ENCODE results near the gene CTCFL. TPM values are rescaled to one million over a fixed set of nuclear protein-coding genes. Genes with fewer than 3 reads are reported as not detected.
"Not testable (repeated sequence)": the region's sequence is repeated elsewhere in the genome, so short reads cannot be mapped to it uniquely, and the experiment has no call there.

Gene CTCFL
- total RNA-seq, 1 donor from 2014 or later: not detected

GRCh38 chr20:57536771-57537724 lies 12.1 kb upstream of the CTCFL start:
- DNase-seq (ENCODE audit: low read depth, low spot score): no peak

GRCh38 chr20:57536120-57536708 lies 11.3 kb upstream of the CTCFL start:
- DNase-seq (ENCODE audit: low read depth, low spot score): no peak

- DNase-seq (ENCODE audit: low read depth, low spot score): no peak
Measured at GRCh38 chr20:57535297-57535696, 10.4 kb upstream of the CTCFL start.

DNA sequence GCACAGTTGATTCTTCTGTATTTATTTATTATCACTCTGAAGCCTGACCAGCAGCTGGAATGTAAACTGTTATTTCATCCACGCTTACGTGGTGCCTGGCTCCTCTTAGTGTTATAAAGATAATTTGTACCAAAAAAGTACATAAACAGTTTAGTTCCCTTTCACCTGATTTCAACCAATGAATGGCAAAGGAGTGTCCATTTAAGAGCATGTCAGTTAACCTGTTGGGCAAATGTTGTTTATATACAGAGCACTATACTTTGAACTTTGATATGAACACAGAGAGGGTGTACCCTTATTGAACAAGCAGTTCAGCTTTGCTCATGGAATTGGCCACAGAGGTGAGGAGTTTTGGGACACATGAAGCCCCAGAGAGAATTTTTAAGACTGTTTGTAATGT lies 7.2 kb upstream of the CTCFL start:
- no peak for DNase-seq (ENCODE audit: low read depth, low spot score)

DNA sequence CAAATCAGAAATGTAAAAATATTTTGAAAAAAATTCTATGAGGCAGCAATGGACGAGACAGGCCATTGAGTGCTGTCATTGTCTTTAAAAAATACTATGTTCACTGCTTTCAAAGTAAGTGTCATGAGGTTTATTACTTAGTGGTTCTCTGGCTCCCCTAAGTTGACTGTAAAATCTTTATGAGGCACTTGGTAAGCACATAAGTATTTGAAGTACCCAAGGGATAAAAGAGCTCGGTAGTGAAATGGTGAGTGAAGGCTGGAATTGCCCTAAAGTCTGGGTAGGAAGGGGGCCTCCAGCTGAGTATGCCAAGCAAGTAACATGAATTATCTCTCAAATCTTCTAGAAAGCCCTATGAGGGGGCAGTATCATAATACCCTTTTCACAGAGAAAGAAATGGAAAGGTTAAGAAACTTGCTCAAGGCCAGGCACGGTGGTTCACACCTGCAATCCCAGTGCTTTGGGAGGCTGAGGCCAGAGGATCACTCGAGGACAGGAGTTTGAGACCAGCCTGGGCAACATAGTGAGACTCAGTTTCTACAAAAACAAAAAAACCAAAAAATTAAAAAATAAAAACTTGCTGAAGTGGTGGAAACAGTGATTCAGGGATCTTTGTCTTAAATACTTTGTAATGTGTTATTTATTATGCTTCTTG lies 5.5 kb upstream of the CTCFL start:
- DNase-seq (ENCODE audit: low read depth, low spot score): no peak

DNA sequence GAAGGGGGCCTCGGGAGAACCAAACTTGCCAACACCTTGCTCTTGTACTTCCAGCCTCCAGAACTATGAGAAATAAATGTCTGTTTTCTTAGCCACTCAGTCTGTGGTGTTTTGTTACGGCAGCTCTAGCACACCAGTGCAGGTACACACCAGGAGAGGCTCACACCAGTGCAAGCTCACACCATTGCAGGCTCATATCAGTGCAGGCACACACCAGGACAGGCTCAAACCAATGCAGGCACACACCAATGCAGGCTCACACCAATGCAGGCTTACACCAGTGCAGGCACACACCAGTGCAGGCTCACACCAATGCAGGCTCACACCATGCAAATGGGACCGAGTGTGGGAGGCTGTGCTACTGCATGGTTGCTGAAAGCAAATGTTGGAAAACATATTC lies 4.9 kb upstream of the CTCFL start:
- DNase-seq (ENCODE audit: low read depth, low spot score): no peak

DNA sequence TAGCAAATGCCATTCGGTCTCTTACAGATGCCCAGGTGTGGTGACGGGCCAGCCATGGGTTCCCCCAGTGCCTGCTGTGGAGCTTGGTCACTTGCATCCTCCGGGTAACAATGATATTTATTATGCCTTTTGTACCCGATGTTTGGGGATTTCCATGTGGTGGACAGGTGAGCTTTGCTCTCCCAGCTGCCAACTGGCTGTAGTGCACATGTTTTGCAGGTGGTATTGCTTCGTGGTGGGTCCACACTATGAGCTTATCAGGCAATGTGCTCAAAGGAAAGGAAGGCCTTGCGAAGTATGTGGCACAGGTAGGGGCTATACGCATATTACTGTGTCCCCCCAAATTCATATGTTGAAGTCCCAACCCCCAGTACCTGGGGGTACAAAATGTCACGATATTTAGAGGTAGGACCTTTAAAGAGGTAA lies 4.2 kb upstream of the CTCFL start:
- DNase-seq (ENCODE audit: low read depth, low spot score): no peak

DNA sequence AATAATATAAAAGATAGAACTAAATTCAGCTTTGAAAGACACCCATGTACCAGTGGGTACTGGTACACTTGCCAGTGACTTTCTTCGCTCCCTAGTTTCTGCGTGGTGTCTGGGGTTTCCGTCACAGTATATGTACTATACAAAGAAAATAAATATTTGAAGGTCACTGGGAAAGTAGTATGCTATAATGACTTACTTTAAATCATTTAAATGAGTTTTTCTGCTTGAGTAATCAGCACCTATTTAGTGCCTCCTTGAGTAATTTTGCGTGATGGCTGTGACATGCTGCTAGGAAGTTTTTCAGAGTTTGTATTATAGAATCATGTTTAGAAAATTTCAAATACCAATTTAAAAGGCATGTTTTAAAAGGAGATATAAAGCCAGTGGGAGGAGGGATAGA lies 3.2 kb upstream of the CTCFL start:
- no peak for DNase-seq (ENCODE audit: low read depth, low spot score)

DNA sequence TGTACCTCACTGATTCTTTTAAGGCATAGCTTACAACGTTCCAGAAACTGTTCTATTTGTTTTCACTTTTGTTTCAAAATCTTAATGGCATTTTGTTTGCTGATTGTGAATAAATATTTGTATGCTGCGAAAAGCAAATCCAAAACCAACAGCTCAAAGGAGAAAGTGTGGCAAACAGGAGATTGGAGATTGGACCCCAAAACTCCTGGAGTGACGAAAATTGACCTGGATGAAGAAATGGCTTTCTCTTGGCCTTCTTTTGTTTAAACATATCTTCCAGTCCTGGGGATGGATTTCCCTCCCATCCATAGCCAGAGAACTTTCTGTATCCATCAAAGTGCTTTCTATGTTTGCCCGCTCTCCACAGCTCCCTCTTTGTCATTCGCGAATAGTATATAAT lies 2.8 kb upstream of the CTCFL start:
- DNase-seq (ENCODE audit: low read depth, low spot score): no peak

DNA sequence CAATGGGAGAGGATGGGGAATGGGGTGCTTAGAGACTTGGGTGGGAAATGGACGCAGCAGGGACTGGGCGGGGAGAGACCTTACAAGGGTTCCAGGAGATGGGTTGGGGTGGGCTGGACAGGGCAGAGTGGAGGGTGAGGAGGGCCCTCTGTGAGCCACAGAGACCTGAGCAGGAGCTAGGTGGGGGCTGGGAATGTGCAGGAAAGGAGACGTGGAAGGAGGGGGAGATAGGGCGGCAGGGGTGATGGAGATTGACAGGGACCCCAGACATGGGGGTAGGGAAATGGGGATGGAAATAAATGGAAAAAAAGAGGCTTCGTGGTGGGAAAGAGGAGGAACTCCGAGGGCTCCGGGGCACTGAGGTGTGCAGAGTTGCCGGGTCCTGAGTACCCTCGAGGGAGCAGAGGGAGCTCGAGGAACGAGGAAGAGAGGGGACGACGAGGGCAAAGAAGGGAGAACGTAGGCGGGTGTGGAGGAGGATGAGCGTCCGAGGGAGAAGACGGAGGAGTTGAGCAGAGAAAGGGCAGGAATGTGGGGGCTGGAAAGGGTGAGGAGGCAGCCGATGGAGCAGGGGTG lies 2.0 kb upstream of the CTCFL start:
- DNase-seq (ENCODE audit: low read depth, low spot score): no peak

DNA sequence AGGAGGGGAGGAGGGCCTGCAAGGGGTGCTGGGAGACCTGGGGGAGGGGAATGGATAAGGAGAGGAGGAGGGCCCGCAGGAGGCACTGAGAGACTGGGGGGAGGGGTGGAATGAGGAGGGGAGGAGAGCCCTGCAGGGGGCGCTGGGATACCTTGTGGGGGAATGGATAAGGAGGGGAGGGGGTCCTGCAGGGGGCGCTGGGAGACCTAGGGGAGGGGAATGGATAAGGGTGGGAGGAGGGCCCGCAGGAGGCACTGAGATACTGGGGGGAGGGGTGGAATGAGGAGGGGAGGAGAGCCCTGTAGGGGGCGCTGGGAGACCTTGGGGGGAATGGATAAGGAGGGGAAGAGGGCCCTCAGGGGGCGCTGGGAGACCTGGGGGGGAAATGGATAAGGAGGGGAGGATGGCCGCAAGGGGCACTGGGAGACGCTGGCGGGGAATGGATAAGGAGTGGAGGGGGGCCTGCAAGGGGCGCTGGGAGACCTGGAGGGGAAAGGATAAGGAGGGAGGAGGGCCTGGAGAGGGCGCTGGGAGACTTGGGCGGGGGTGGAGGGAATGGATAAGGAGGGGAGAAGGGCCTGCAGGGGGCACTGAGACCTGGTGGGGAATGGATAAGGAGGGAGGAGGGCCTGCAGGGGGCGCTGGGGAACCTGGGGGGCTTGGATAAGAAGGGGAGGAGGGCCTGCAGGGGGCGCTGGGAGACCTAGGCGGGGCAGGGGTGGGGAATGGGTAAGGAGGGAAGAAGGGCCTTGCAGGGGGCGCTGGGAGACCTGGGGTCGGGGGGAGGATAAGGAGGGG lies 1.3 kb upstream of the CTCFL start:
- DNase-seq (ENCODE audit: low read depth, low spot score): no peak

DNA sequence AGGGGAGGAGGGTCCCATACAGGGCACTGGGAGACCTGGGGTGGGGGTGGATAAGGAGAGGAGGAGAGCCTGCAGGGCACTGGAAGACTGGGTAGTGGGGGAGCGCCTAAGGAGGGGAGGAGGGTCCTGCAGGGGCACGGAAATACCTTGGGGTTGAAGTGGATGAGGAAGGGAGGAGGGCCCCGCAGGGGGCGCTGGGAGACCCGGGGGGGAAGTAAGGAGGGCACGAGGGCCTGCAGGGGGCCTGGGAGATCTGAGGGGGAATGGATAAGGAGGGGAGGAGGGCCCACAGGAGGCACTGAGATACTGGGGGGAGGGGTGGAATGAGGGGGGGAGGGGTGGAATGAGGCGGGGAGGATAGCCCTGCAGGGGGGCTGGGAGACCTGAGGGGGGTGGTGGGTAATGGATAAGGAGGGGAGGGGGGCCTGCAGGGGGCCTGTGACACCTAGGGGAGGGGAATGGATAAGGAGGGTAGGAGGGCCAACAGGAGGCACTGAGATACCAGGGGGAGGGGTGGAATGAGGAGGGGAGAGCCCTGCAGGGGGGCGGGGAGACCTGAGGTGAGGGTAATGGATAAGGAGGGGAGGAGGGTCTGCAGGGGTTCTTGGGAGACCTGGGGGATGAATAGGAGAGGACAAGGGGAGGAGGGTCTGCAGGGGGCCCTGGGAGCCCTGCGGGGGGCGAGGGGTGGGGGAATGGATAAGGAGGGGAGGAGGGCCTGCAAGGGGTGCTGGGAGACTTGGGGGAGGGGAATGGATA lies 567 bp upstream of the CTCFL start:
- no peak for DNase-seq (ENCODE audit: low read depth, low spot score)

DNA sequence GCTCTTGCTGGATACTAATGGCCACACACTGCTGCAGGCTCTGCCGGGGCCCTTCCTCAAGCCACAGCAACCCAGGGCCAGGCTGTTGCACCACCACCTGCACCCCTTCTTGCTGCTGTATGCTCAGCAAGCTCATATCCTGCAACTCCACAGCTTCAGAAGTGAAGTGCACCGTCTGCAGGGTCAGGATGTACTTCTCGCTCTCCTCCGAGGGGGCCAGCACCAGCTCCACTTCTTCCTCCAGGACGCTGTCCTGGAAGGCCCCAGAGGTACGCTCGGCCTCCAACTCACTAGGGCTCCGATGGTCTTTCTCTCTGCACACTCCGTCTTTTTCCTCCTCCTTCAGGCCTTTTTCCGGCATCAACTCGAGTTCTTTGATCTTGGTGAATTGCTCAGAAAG lies 1.2 kb downstream of the CTCFL start:
- no peak for DNase-seq (ENCODE audit: low read depth, low spot score)

GRCh38 chr20:57522380-57523140 lies 2.4 kb downstream of the CTCFL start:
- no peak for DNase-seq (ENCODE audit: low read depth, low spot score)

GRCh38 chr20:57517904-57518303 lies 7.0 kb downstream of the CTCFL start:
- no peak for DNase-seq (ENCODE audit: low read depth, low spot score)

DNA sequence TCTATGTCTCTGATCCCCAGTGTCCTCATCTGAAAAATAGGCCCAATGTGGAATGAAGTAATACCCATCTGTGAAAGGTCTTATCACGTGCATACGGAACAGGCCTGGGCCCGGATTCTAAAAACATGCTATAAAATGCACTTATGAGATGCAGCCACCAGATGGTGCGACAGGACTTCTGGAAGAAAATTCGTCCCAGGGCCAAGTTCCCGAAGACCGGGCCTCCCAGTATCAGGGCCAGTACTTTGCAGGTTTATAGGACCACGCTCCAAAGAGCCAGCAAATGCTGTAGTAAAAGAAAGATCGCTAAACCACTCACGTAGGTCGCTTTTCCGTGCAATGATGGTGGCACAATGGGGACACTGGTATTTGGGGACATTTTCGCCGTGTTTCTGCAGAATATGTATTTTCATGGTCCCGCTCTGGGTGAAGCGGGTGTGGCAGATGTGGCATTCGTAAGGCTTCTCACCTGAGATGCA lies 10.6 kb downstream of the CTCFL start:
- peak; percentile 36 for DNase-seq (ENCODE audit: low read depth, low spot score)

GRCh38 chr20:57513199-57513598 lies 11.7 kb downstream of the CTCFL start:
- no peak for DNase-seq (ENCODE audit: low read depth, low spot score)

DNA sequence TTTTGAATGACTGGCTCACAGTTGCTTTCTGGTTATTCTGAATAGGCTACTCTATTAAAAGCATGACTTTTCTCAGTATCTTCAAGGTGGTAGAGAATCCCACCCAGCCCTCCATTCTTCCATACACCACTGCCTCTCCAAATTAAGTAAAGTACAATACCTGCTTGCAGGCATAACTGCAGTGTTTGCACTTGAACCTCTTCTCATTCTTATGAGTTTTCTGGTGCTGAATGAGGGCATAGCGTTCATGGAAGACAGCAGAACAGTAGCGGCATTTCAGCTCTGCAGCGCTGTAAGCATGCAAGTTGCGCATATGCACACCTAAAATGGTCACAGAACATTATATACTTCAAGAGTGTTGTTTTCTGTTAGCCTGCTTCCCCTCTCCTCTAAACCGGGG lies 12.5 kb downstream of the CTCFL start:
- no peak for DNase-seq (ENCODE audit: low read depth, low spot score)

DNA sequence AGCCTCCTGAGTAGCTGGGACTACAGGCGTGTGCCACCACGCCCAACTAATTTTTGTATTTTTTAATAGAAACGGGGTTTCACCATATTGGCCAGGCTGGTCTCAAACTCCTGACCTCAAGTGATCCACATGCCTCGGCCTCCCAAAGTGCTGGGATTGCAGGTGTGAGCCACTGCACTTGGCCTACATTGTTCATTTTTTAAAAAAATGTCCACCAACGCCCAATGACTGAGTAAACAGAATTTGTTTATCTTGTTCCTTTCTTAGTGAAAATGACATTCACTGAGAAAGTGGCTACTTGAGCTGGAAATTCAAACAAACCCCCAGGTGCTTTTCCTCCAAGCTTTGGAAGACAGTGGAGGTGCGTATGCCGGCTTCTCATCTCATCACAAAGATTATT lies 13.2 kb downstream of the CTCFL start:
- DNase-seq (ENCODE audit: low read depth, low spot score): not testable (repeated sequence)
